Activated CD4-positive, alpha-beta T cell treated with anti-CD3 and anti-CD28 coated beads, Interleukin-2, amount 10 ng/mL, durations not matched to agents 24 days and 14 days (primary cell): ENCODE measurements around the gene UNC13B. TPM values are rescaled to one million over a fixed set of nuclear protein-coding genes. Genes with fewer than 3 reads are reported as not detected.
"Not testable (repeated sequence)": the region's sequence is repeated elsewhere in the genome, so short reads cannot be mapped to it uniquely, and the experiment has no call there.

Source experiments
- DNase-seq: peaks from one replicate; pipeline ENCODE4 v3.0.0; 2022
- H3K27ac Mint-ChIP-seq: one replicate; pipeline ENCODE4 v1.8.0; 2022; ENCODE audit warnings: mild to moderate bottlenecking, mixed read lengths
- H3K27me3 Mint-ChIP-seq: one replicate; pipeline ENCODE4 v1.8.0; 2022; ENCODE audit warnings: mixed read lengths
- H3K36me3 Mint-ChIP-seq: one replicate; pipeline ENCODE4 v1.8.0; 2022; ENCODE audit warnings: low read depth, mild to moderate bottlenecking, mixed read lengths
- H3K4me1 Mint-ChIP-seq: one replicate; pipeline ENCODE4 v1.8.0; 2021; ENCODE audit warnings: mixed read lengths
- H3K4me3 Mint-ChIP-seq: one replicate; pipeline ENCODE4 v1.8.0; 2022; ENCODE audit warnings: mild to moderate bottlenecking, moderate library complexity, mixed read lengths
- H3K9me3 Mint-ChIP-seq: one replicate; pipeline ENCODE4 v1.8.0; 2021; ENCODE audit warnings: mixed read lengths
- intact Hi-C: fragments of 100-400 bp; cut with micrococcal nuclease; formaldehyde crosslinking; loops from one replicate; pipeline ENCODE4 v1.15.1; 2023
- total RNA-seq: library from RNA; stranded (reverse); gene quantifications from 2 replicates; pipeline ENCODE4 v1.2.3, GENCODE V29; 2022

Gene UNC13B
- total RNA-seq, 1 donor from 2014 or later = 0.51 TPM

- Mint-ChIP-seq H3K36me3 (no peaks in the 10 kb centered on the region), H3K4me1 (no peaks in the 10 kb centered on the region), H3K27ac (no peak overlapping the region), H3K9me3 (no peaks in the 10 kb centered on the region), H3K4me3 (no peak overlapping the region), H3K27me3 (peaks cover 6% of the 10 kb centered on the region)
- DNase-seq = no peak
- intact Hi-C loops = no loop called here
Observed at GRCh38 chr9:35385042-35385441, 223.2 kb downstream of the UNC13B start.

- H3K36me3 Mint-ChIP-seq = no peaks in the 10 kb centered on the region
- no peak overlapping the region for H3K27ac Mint-ChIP-seq
- intact Hi-C loops = no loop called here
- H3K9me3 Mint-ChIP-seq = no peaks in the 10 kb centered on the region
- DNase-seq = no peak
- no peaks in the 10 kb centered on the region for H3K4me1 Mint-ChIP-seq
- no peak overlapping the region for H3K4me3 Mint-ChIP-seq
- peaks cover 2% of the 10 kb centered on the region for H3K27me3 Mint-ChIP-seq
Observed at GRCh38 chr9:35395076-35395705, 233.4 kb downstream of the UNC13B start.

- Mint-ChIP-seq H3K27me3 (peaks cover 2% of the 10 kb centered on the region), H3K4me1 (no peaks in the 10 kb centered on the region), H3K4me3 (no peak overlapping the region), H3K9me3 (no peaks in the 10 kb centered on the region), H3K36me3 (no peaks in the 10 kb centered on the region), H3K27ac (no peak overlapping the region)
- intact Hi-C loops = no loop called here
- no peak for DNase-seq
Observed at GRCh38 chr9:35395706-35396101, 233.9 kb downstream of the UNC13B start.

GRCh38 chr9:35396560-35397215, 234.9 kb downstream of the UNC13B start:
- peaks cover 2% of the 10 kb centered on the region for H3K27me3 Mint-ChIP-seq
- H3K9me3 Mint-ChIP-seq = no peaks in the 10 kb centered on the region
- H3K4me1 Mint-ChIP-seq = no peaks in the 10 kb centered on the region
- H3K4me3 Mint-ChIP-seq = no peak overlapping the region
- no peaks in the 10 kb centered on the region for H3K36me3 Mint-ChIP-seq
- no peak overlapping the region for H3K27ac Mint-ChIP-seq
- intact Hi-C loops = no loop called here
- DNase-seq = no peak

GRCh38 chr9:35397216-35397698, 235.4 kb downstream of the UNC13B start:
- no peaks in the 10 kb centered on the region for H3K9me3 Mint-ChIP-seq
- no peaks in the 10 kb centered on the region for H3K4me1 Mint-ChIP-seq
- no peak overlapping the region for H3K4me3 Mint-ChIP-seq
- no peak overlapping the region for H3K27ac Mint-ChIP-seq
- intact Hi-C loops = no loop called here
- DNase-seq = no peak
- no peaks in the 10 kb centered on the region for H3K36me3 Mint-ChIP-seq
- H3K27me3 Mint-ChIP-seq = peaks cover 2% of the 10 kb centered on the region

GRCh38 chr9:35397923-35398322, 236.1 kb downstream of the UNC13B start:
- Mint-ChIP-seq H3K27me3 (peaks cover 2% of the 10 kb centered on the region), H3K36me3 (no peaks in the 10 kb centered on the region), H3K9me3 (no peaks in the 10 kb centered on the region), H3K4me1 (no peaks in the 10 kb centered on the region), H3K4me3 (no peak overlapping the region), H3K27ac (no peak overlapping the region)
- no peak for DNase-seq
- intact Hi-C loops = no loop called here

- no peaks in the 10 kb centered on the region for H3K36me3 Mint-ChIP-seq
- no peak overlapping the region for H3K4me3 Mint-ChIP-seq
- H3K9me3 Mint-ChIP-seq = no peaks in the 10 kb centered on the region
- peaks cover 2% of the 10 kb centered on the region for H3K27me3 Mint-ChIP-seq
- intact Hi-C loops = no loop called here
- no peaks in the 10 kb centered on the region for H3K4me1 Mint-ChIP-seq
- no peak overlapping the region for H3K27ac Mint-ChIP-seq
- DNase-seq = no peak
Observed at GRCh38 chr9:35398651-35399335, 237.0 kb downstream of the UNC13B start.

GRCh38 chr9:35404865-35405264, 243.1 kb downstream of the UNC13B start:
- intact Hi-C loops = no loop called here
- H3K4me1 Mint-ChIP-seq = peaks cover 2% of the 10 kb centered on the region
- H3K9me3 Mint-ChIP-seq = no peaks in the 10 kb centered on the region

GRCh38 chr9:35406183-35406959, 244.6 kb downstream of the UNC13B start:
- H3K4me3 Mint-ChIP-seq = no peak overlapping the region
- DNase-seq = peak; percentile 76

More at GRCh38 chr9:35404865-35405264, 243.1 kb downstream of the UNC13B start:
- Mint-ChIP-seq H3K36me3 (no peaks in the 10 kb centered on the region), H3K4me3 (no peak overlapping the region), H3K27ac (no peak overlapping the region), H3K27me3 (peaks cover 16% of the 10 kb centered on the region)
- no peak for DNase-seq

GRCh38 chr9:35407846-35408245, 246.0 kb downstream of the UNC13B start:
- H3K9me3 Mint-ChIP-seq = no peaks in the 10 kb centered on the region
- DNase-seq = no peak
- peaks cover 21% of the 10 kb centered on the region for H3K27me3 Mint-ChIP-seq
- no peaks in the 10 kb centered on the region for H3K36me3 Mint-ChIP-seq
- intact Hi-C loops = no loop called here
- no peak overlapping the region for H3K27ac Mint-ChIP-seq
- H3K4me1 Mint-ChIP-seq = peaks cover 2% of the 10 kb centered on the region
- H3K4me3 Mint-ChIP-seq = no peak overlapping the region

More at GRCh38 chr9:35406183-35406959, 244.6 kb downstream of the UNC13B start:
- peaks cover 2% of the 10 kb centered on the region for H3K4me1 Mint-ChIP-seq
- H3K36me3 Mint-ChIP-seq = no peaks in the 10 kb centered on the region
- H3K9me3 Mint-ChIP-seq = no peaks in the 10 kb centered on the region
- no peak overlapping the region for H3K27ac Mint-ChIP-seq
- peaks cover 16% of the 10 kb centered on the region for H3K27me3 Mint-ChIP-seq
- intact Hi-C loops = no loop called here

- H3K9me3 Mint-ChIP-seq = not testable (repeated sequence)
Observed at GRCh38 chr9:35409434-35409833, 247.6 kb downstream of the UNC13B start.

GRCh38 chr9:35414889-35415288, 253.1 kb downstream of the UNC13B start:
- intact Hi-C loops = no loop called here

More at GRCh38 chr9:35409434-35409833, 247.6 kb downstream of the UNC13B start:
- intact Hi-C loops, H3K36me3 Mint-ChIP-seq, DNase-seq, H3K4me1 Mint-ChIP-seq, H3K4me3 Mint-ChIP-seq, H3K27ac Mint-ChIP-seq: not testable (repeated sequence)
- peaks cover 24% of the 10 kb centered on the region for H3K27me3 Mint-ChIP-seq

GRCh38 chr9:35415402-35416097, 253.7 kb downstream of the UNC13B start:
- intact Hi-C loops = no loop called here
- no peak for DNase-seq
- H3K4me1 Mint-ChIP-seq = no peaks in the 10 kb centered on the region
- no peak overlapping the region for H3K27ac Mint-ChIP-seq
- H3K36me3 Mint-ChIP-seq = no peaks in the 10 kb centered on the region
- peaks cover 23% of the 10 kb centered on the region for H3K27me3 Mint-ChIP-seq
- no peaks in the 10 kb centered on the region for H3K9me3 Mint-ChIP-seq
- H3K4me3 Mint-ChIP-seq = no peak overlapping the region

More at GRCh38 chr9:35414889-35415288, 253.1 kb downstream of the UNC13B start:
- Mint-ChIP-seq H3K4me1 (no peaks in the 10 kb centered on the region), H3K4me3 (no peak overlapping the region), H3K27ac (no peak overlapping the region), H3K27me3 (peaks cover 23% of the 10 kb centered on the region), H3K36me3 (no peaks in the 10 kb centered on the region), H3K9me3 (no peaks in the 10 kb centered on the region)
- no peak for DNase-seq
